ENCODE data around the gene GRIK3. TPM values are rescaled to one million over a fixed set of nuclear protein-coding genes. Genes with fewer than 3 reads are reported as not detected.

GRIK3 gene
- total and polyA plus RNA-seq, 2 experiments from 2014 or later, result under 0.01 TPM; not detected in 1

DNA sequence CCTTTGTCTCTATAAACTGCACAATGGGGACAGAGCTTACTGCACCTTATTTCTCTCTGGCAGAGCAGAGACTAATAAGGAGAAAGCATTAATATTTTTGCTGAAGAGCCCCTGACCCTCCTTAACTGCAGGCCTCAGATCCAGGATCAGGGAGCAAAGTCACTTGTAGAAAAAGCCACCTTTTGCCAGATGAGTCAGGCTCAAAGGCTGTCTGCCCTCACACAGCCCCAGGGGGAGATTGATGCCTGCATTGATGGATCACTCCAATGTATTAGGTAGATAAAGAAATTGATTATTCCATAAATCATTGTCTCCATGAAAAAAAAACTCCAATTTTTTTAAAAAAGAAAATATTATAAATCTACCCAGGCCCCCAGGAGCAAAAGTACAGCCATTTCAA, 15.8 kb downstream of the GRIK3 start:
- DNase-seq (ENCODE audit: low spot score), result no peak
- Histone ChIP-seq H3K79me2 (no peaks in the 10 kb centered on the region), H3K4me3 (no peak overlapping the region), H3K4me2 (no peak overlapping the region), H2AFZ (no peak overlapping the region), H3K9me3 (ENCODE audit: low read depth) (no peaks in the 10 kb centered on the region), H3K27ac (no peak overlapping the region), H3K4me1 (ENCODE audit: insufficient read depth) (no peaks in the 10 kb centered on the region), H4K20me1 (ENCODE audit: insufficient read depth, poor library complexity, severe bottlenecking) (no peaks in the 10 kb centered on the region), H3K36me3 (replicated peaks; ENCODE audit: insufficient read depth, low read depth) (no peaks in the 10 kb centered on the region), H3K27me3 (no peaks in the 10 kb centered on the region), H3K9me2 (replicated peaks; ENCODE audit: insufficient read depth) (no peaks in the 10 kb centered on the region)
- no peak for TF ChIP-seq EZH2phosphoT487 (IDR thresholded peaks at IDR 0.05; ENCODE audit: low read depth, severe bottlenecking, unreplicated experiment)
- no peak for TF ChIP-seq EZH2 (IDR thresholded peaks at IDR 0.05; ENCODE audit: borderline replicate concordance)
- TF ChIP-seq, protein P1, sequence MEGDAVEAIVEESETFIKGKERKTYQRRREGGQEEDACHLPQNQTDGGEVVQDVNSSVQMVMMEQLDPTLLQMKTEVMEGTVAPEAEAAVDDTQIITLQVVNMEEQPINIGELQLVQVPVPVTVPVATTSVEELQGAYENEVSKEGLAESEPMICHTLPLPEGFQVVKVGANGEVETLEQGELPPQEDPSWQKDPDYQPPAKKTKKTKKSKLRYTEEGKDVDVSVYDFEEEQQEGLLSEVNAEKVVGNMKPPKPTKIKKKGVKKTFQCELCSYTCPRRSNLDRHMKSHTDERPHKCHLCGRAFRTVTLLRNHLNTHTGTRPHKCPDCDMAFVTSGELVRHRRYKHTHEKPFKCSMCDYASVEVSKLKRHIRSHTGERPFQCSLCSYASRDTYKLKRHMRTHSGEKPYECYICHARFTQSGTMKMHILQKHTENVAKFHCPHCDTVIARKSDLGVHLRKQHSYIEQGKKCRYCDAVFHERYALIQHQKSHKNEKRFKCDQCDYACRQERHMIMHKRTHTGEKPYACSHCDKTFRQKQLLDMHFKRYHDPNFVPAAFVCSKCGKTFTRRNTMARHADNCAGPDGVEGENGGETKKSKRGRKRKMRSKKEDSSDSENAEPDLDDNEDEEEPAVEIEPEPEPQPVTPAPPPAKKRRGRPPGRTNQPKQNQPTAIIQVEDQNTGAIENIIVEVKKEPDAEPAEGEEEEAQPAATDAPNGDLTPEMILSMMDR (IDR thresholded peaks at IDR 0.05; ENCODE audit: poor library complexity), result no peak

- Histone ChIP-seq H3K36me3 (replicated peaks; ENCODE audit: insufficient read depth, low read depth) (no peaks in the 10 kb centered on the region), H3K79me2 (no peaks in the 10 kb centered on the region), H3K4me3 (no peak overlapping the region), H3K9me2 (replicated peaks; ENCODE audit: insufficient read depth) (no peaks in the 10 kb centered on the region), H2AFZ (no peak overlapping the region), H4K20me1 (ENCODE audit: insufficient read depth, poor library complexity, severe bottlenecking) (no peaks in the 10 kb centered on the region), H3K4me1 (ENCODE audit: insufficient read depth) (no peaks in the 10 kb centered on the region), H3K9me3 (ENCODE audit: low read depth) (no peaks in the 10 kb centered on the region), H3K4me2 (no peak overlapping the region), H3K27ac (no peak overlapping the region), H3K27me3 (no peaks in the 10 kb centered on the region)
- DNase-seq (ENCODE audit: low spot score), result no peak
- WGBS (ENCODE audit: low lambda C conversion rate, missing lambda C conversion rate), result 63% methylated on average over 4 of the region's 4 CpGs
- TF ChIP-seq EZH2phosphoT487 (IDR thresholded peaks at IDR 0.05; ENCODE audit: low read depth, severe bottlenecking, unreplicated experiment) (no peak), EZH2 (IDR thresholded peaks at IDR 0.05; ENCODE audit: borderline replicate concordance) (no peak)
- TF ChIP-seq, protein P1 (IDR thresholded peaks at IDR 0.05; ENCODE audit: poor library complexity), result no peak
Observed at GRCh38 chr1:37017720-37018119, 16.6 kb downstream of the GRIK3 start.

DNA sequence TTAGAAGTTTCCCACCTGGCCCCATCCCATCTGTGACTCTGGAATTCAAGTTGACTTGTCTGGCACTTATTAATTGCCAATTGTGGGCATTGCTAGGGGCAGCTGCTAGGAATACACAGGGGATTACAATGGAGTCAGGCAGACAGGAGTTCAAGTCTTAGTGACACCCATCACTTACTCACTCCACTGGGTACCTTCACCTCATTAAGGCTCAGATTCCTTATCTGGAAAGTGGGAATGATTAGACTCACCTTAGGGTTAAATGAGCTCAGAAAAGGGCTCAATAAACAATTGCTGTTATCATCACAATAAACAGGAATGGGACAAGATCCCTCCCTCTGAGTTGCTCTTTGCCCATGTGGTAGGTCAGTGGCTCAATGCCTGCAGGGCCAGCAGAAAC, 18.2 kb downstream of the GRIK3 start:
- Histone ChIP-seq H3K9me3 (ENCODE audit: low read depth) (no peaks in the 10 kb centered on the region), H3K79me2 (no peaks in the 10 kb centered on the region), H3K9me2 (replicated peaks; ENCODE audit: insufficient read depth) (no peaks in the 10 kb centered on the region), H3K27me3 (no peaks in the 10 kb centered on the region), H4K20me1 (ENCODE audit: insufficient read depth, poor library complexity, severe bottlenecking) (no peaks in the 10 kb centered on the region), H2AFZ (no peak overlapping the region), H3K4me1 (ENCODE audit: insufficient read depth) (no peaks in the 10 kb centered on the region), H3K36me3 (replicated peaks; ENCODE audit: insufficient read depth, low read depth) (no peaks in the 10 kb centered on the region), H3K27ac (no peak overlapping the region), H3K4me3 (no peak overlapping the region), H3K4me2 (no peak overlapping the region)
- no peak for DNase-seq (ENCODE audit: low spot score)
- TF ChIP-seq EZH2phosphoT487 (IDR thresholded peaks at IDR 0.05; ENCODE audit: low read depth, severe bottlenecking, unreplicated experiment) (no peak), EZH2 (IDR thresholded peaks at IDR 0.05; ENCODE audit: borderline replicate concordance) (no peak)
- TF ChIP-seq, protein P1 (IDR thresholded peaks at IDR 0.05; ENCODE audit: poor library complexity), result no peak

DNA sequence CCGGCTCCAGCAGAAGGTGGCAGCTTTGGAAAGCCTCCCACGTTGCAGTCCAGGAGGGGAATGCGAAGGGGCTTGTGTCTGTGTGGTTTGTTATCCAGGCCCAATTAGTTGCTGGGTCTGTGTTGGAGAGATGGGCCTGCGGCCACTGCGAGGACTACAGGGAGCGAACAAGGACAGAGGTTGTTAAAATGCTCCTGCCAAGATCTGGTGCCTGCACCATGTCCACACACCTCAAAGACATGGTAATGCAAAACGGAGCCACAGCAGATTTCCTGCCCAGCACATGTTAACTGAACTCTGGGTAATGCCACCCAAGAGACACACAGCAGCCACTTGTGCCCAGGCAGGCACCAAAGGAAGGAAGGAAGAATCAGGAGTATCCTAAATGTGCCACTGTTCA, 18.6 kb downstream of the GRIK3 start:
- no peak overlapping the region for H3K4me3 ChIP-seq
- no peak overlapping the region for H3K4me2 ChIP-seq
- H2AFZ ChIP-seq, result no peak overlapping the region
- H4K20me1 ChIP-seq (ENCODE audit: insufficient read depth, poor library complexity, severe bottlenecking), result no peaks in the 10 kb centered on the region
- TF ChIP-seq EZH2phosphoT487 (IDR thresholded peaks at IDR 0.05; ENCODE audit: low read depth, severe bottlenecking, unreplicated experiment) (no peak), EZH2 (IDR thresholded peaks at IDR 0.05; ENCODE audit: borderline replicate concordance) (no peak)
- TF ChIP-seq, protein P1 (IDR thresholded peaks at IDR 0.05; ENCODE audit: poor library complexity), result no peak
- DNase-seq (ENCODE audit: low spot score), result no peak
- no peaks in the 10 kb centered on the region for H3K9me3 ChIP-seq (ENCODE audit: low read depth)
- H3K79me2 ChIP-seq, result no peaks in the 10 kb centered on the region
- H3K27me3 ChIP-seq, result no peaks in the 10 kb centered on the region
- 71% methylated on average over 7 of the region's 7 CpGs for WGBS (ENCODE audit: low lambda C conversion rate, missing lambda C conversion rate)
- no peak overlapping the region for H3K27ac ChIP-seq
- no peaks in the 10 kb centered on the region for H3K4me1 ChIP-seq (ENCODE audit: insufficient read depth)
- no peaks in the 10 kb centered on the region for H3K36me3 ChIP-seq (replicated peaks; ENCODE audit: insufficient read depth, low read depth)
- H3K9me2 ChIP-seq (replicated peaks; ENCODE audit: insufficient read depth), result no peaks in the 10 kb centered on the region
